ENCODE results near the gene ZNF165. TPM values are rescaled to one million over a fixed set of nuclear protein-coding genes. Genes with fewer than 3 reads are reported as not detected.

ZNF165 gene
- total and polyA plus RNA-seq, 2 of the 8 experiments (the other 6 are each of a cell fraction or from before 2014, with no cell fraction given): 1.2 to 9.3 TPM

- no peak for TF ChIP-seq CHD7 (IDR thresholded peaks at IDR 0.05; ENCODE audit: insufficient replicate concordance, low read length)
- no peak for TF ChIP-seq EZH2 (IDR thresholded peaks at IDR 0.05; ENCODE audit: low read depth, low read length, severe bottlenecking)
- TF ChIP-seq CREB1 (IDR thresholded peaks at IDR 0.05): no peak
- TF ChIP-seq SAP30 (IDR thresholded peaks at IDR 0.05; ENCODE audit: insufficient read depth, insufficient replicate concordance, low read length): no peak
- no peak for TF ChIP-seq MAX (IDR thresholded peaks at IDR 0.05)
- TF ChIP-seq TEAD4 (IDR thresholded peaks at IDR 0.05; ENCODE audit: low read depth, low read length): no peak
Observed at GRCh38 chr6:28064272-28064671, 16.1 kb upstream of the ZNF165 start (continued).
